Activated CD4-positive, alpha-beta T cell treated with anti-CD3 and anti-CD28 coated beads, Interleukin-2, amount 50 U/mL, for 24 hours (primary cell): Measurements from ENCODE around the gene AGPS.
"Not testable (repeated sequence)": the region's sequence is repeated elsewhere in the genome, so short reads cannot be mapped to it uniquely, and the experiment has no call there.

Experiments used
- DNase-seq, 2 donors: peaks; one replicate each; pipeline ENCODE4 v3.0.0-alpha.2; 2020; ENCODE audit warnings: low read depth in 1 of 2, low spot score in 1 of 2

Gene AGPS

DNA sequence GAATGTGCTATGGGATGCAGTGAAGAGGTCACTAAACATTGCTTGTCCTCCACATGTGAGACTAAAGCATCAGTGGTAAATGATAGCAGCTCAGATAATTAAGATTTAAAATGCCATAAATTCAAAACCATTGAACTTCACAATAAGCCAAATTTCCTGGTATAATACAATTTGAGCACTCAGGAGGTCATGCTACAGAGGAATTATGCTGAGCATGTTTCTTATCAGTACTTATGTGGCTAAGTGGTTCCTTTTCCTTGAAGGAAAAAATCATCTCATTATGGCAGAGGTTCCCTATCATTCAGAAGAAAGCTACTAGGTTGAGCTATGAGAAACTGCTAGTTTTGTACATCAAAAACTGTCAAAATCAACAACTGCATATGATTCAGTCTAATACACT, 156.6 kb downstream of the AGPS start:
- DNase-seq = no peak

DNA sequence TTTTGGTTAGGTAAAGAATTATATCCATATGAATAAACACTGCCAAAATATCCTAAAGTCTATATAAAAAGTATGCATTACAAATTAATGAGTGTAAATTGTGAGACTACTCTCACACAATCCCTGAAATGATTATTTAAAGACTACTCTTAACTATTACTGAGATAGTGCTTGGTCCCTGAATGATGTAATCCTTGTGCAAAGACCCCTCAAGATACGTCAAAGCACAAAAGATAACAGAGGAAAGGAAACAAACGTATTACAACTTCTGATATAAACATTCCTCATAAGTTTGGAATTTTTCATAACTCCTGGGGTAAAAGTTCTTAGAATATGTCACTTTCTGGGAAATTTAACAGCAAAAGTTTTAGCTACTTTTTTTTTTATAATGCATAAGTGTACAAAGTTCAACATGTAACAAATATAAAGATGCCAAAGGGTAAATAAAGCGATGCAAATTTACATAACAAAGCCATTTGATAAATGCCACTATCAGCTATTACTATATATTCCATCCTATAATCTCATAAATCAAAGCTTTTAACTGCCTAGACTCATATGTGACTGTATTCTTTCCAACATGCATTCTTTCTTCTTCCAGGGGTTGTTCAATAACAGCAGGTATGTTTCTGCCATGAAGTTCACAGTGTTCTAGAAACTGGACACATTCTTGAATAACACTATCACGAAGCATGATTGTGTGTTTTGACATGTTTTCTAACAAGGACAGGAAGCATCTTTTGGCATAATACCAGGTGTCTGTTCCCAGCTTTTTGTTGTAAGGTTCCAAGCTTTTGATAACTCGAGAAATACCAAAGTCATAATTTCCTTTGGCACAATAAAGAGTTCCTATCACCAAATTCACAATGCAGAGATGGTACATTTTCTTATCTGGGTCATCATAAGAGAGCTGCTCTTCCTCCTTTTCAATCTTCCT, 158.0 kb downstream of the AGPS start:
- no peak for DNase-seq

DNA sequence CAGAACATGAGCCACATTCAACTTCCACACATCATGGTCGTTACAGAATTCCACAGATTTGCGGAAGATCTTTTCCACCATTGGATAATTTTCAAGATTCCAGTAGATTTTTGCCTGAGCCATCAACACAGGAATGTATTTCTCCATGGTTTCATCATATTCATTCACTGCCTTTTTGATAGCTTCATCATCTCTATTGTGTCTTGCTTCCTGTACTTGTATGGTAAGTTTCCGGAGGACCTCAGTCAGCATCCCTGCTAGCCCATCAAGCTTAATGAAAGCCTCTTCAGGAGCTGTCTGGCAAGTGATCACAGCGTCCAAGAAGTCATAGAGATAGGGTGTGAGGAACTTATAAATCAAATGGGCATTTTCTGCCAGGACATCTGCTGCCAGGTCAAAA, 158.8 kb downstream of the AGPS start:
- not testable (repeated sequence) for DNase-seq

DNA sequence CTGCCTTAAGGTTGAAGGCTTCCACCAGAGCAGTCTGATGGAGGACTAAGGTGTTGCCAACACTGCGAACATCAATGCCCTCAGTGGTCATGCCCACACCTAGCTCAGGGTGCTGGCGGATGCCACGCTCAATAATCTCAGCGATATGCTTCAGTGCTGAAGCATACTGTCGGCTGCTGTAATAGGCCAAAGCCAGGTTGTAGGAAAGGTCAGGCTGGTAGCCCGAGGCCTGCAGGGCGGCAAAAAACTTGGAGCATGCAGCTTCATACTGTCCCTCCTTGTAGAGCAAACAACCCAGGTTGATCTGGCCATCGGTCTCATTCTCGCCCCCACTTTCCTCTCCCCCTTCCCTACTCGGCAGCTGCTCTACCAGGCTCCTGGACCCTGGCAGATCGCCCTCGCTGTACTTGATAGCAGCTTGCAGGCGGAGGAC, 159.4 kb downstream of the AGPS start:
- DNase-seq = no peak

DNA sequence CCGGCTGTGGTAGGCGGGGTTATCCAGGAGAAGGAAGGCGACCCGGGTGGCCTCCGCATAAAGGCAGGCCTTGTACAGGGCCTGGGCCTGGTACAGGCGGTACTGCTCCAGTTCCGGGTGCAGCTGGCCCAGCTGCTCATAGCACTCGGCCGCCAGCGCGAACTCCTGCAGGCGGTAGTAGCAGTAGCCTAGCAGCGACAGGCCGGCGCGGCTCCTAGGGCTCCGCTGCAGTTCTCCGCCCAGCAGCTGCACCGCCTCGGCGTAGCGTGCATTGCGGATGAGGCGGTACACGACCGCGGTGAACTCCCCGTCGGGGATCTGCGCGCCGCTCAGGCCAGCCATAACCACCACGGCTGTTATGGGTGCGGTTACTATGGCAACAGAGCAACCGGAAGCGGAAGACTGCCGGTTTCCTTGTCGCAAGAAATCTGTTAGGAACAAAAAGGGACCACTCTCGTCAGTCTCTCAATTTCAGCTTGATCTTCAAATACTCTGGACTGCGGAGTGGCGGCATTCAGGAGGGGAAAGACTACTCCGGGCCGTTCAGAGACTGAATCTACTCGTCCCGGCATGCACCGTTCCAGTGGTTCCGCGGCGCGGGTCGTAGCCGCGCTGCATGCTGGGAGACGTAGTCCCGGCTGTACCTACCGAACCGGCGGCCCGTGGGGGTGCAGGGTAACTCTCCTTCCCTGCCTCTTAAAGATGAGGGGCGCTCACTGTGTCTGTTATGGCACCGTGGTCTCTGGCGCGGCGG, 160.0 kb downstream of the AGPS start:
- DNase-seq = peak; percentile 78 to 86

DNA sequence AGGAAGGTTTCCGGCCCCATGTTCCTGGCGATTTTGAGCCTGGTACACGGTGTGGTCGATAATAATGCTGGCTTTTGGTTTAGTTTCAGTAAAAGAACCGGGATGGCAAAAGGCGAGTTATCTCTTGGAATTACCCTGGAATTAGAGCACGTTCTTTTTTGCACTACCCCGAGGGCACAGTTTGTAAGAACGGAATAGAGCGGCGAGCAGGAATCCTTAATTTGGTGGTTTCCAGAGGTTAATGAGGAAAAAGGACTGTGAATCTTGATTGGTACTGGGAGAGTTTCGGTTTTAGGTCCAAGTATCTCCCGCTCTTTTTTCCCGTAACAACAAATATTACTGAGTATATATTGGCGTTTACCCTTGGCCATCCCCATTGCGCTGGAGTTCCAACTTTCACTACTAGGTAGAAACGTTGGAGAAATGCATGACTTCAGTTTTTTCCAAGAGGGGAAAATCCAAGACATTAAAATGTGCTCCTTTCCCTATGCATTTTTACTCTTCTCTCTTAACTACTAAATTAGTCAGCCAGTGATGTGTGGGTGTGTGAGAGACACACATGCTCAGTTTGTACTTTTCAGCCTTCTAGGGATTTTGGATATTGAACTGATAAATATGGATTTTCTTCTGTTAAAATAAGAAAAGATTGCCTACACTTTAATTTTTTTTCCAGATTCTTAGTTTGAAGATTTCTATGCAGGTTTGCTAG, 160.8 kb downstream of the AGPS start:
- no peak for DNase-seq

DNA sequence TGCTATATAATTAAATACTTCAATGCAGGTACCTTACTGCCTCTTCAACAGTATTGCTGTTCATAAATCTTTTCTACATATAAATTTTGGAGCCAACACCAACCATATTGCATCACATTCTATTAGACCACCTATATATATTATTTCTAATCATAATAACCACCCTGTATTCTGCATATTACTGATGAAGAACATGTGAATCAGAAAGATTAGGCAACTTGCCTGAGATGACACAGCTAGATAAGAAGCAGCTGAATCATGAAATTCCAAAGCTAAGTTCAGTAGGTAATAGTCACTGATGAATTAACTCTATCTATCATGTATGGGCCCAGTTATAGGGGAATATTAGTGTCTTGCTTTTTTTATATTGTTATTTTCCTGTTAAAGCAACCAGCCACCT, 161.8 kb downstream of the AGPS start:
- no peak for DNase-seq

DNA sequence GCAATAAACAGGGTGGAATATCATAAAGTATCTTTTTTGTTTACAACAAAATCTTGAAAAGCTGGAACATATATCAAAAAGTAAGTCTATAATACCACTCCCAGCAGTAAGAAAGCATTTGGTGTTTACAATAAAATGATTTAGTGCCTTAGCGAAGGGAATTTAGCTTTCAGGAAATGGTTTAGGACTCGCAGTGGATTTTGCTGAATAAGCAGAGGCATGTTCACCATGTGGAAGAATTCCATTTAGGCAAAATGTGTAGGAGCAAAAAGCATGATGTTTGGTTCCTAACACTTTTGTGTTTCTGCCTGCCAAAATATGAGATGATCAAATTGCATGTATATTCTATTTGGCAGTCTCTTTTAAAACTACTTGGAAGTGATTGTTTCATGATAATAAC, 163.6 kb downstream of the AGPS start:
- no peak for DNase-seq

DNA sequence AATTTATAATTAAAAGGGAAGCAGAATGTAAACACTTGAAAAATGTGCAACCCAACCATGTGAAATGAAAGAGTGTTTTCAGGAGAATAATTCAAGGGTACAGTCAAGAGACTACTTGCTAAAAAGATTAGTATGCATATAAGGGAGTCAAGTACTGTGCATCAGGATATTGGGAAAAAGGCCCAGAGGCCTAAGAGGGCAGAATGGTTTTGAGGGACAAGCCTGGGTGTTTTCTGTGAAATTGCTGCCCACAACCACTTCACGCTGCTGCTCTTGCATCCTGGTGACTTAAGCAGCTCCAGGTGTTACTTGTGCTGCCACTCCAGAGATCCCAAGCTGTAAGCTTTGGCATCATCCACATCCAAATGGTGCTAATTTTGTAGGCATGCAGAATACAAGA, 165.2 kb downstream of the AGPS start:
- no peak for DNase-seq

DNA sequence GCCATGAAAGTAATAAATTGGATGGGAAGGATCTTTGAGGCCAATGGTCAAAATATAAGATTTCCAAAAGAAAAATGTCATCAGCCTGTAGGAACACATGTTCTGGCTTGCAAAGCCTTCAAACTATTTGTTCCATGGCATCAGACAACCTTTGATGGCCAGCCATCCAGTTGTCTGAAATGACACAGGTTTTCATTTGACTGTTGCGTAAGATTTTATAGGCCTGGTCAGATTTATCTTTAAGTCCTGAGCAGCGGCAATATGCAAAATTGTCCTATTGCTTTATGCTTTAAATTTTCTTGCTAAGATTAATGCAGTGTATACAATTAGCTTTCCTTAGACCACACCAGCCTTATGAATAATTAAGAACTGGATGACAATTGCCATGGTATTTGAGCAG, 167.1 kb downstream of the AGPS start:
- DNase-seq = no peak

DNA sequence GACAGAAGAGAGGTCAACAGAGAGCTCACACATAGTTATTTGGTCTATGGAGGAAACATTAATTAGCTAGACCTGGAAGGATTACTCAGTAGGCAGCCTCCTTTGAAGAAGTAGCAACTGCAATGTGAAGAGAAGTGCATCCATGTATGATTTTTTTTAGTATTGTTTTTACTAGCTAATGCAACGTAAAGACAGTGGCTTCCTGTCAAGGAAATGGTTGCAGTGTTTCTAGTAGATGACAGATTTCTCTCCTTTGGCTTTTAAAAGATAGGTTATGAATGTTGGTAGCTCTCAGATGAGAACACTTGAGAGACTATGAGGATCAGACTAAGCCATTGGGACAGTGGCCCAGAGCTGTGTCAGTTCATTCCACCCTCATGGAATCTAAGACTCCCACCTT, 175.8 kb downstream of the AGPS start:
- no peak for DNase-seq

DNA sequence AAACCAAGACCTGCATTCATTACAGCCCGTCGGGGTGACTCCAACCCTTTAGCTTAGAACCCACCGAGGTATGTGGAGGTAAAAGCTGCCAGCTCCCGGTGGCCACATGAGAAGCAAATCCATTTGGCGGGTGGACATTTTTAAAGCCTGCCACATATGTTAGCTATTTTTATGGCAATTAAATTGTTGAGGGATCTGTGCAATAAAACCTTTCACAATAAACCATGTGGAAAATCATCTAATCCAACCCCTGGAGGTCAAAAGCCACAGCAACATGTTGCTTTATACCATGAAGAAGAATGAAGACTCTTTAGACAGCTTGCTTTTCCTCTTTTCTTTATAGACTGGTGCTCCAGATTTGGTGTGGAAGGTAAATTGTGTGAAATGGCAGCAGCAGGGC, 176.3 kb downstream of the AGPS start:
- no peak for DNase-seq

DNA sequence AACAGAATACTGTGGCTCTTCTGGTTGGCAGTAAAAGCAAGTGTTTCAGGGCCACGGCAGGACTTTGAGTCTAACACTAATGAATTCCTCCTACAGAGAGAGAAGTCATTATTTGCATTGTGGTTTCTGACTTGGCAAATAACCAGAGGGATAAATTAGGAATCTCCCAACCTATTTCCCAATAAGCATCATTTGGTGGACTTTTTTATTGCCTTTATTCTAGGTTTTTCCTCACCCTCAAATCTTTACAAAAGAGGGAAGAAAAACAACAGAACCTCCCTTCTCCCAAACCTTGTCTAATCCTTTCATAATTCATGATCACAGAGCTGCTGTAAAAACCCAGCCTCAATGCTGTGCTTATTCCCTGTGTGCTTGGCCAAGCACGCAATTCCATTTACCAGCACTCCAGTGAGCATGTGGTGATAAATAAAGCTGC, 179.7 kb downstream of the AGPS start:
- no peak for DNase-seq

DNA sequence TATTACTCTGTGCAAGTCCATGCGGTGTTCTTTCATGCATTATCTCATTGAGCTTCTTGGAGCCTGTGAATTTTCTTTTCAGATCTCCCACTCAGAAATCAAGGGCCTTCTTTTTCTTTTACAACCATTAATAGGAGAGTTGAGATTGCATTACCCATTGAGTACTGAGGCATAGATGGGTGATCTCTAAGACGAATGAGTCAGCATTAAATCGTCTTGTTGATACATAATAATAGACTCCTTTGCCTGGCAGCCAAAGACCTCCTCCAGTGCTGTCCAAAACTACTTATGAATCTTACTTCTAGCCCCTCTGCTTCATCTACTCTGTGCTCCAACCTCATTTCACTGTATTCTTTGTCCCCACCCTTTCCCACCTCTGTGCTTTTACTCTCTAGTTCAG, 180.5 kb downstream of the AGPS start:
- DNase-seq = no peak

DNA sequence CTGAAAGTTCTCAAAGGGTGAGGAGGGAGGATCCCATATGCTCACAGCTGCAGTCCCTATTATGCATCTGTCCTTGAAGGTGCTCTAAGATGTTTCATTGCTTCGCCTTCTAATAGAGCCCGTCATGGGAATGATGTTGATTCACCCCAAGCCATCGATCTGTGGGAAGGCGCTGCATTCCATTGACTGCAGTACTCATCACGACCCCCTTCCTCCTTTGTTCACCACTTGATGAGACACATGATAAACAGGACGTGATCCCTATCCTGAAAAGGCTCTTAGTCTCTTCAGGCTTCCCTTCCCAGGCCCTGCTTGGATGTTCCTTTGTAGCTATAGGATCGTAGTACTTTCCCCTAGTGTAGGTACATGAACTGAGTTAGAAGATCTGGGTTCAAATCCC, 181.8 kb downstream of the AGPS start:
- no peak for DNase-seq

DNA sequence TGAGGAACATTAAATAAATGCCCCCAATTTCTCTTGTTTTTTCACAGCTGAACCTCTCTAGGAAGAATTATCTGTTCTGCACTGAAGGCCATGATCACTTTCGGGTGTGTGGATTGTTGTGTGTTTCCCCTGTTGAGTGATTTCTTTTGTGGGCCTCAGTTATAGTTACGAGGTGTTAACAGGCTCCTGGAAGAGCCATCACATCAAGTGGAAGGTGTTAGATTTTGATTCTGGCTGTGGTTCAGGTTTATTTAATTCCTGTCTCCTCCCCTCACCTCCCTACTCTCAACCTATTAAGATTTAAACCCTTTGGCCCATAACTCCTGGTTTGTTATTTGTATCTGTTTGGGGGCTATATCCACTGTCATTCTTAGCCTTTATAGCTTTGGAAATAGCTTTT, 182.8 kb downstream of the AGPS start:
- no peak for DNase-seq

DNA sequence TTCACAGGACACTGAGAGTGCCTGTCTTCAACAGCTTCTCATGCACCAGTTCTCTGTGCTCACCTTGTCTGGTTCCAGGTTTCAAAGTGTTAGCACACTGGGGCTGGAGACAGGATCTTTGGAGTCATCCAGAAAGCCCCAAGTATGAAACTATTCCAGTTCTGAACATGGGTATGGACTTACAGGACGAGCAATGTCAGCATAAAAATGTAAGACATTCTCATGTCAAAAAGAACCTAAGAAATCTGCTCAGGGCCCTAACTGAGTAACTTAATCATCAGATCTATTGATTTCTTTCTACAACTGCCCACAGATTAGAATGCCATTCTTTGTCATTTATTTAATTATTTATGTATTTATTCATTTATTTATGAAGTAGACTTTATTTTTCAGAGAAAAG, 184.5 kb downstream of the AGPS start:
- no peak for DNase-seq

DNA sequence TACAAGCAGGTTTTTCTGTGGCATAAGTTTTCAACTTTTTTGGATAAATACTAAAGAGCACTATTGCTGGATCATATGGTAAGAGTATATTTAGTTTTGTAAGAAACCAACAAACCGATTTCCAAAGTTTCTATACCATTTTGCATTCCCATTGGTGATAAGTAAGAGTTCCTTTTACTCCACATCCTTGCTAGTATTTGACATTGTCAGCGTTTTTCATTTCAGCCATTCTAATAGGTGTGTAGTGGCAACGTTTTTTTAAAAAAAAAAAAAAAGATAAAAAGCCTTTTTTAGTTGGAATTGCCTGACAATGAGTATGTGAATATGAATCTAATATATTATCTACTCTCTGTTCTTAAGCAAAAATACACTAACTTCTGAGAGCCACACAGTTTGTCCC, 185.9 kb downstream of the AGPS start:
- DNase-seq = no peak

DNA sequence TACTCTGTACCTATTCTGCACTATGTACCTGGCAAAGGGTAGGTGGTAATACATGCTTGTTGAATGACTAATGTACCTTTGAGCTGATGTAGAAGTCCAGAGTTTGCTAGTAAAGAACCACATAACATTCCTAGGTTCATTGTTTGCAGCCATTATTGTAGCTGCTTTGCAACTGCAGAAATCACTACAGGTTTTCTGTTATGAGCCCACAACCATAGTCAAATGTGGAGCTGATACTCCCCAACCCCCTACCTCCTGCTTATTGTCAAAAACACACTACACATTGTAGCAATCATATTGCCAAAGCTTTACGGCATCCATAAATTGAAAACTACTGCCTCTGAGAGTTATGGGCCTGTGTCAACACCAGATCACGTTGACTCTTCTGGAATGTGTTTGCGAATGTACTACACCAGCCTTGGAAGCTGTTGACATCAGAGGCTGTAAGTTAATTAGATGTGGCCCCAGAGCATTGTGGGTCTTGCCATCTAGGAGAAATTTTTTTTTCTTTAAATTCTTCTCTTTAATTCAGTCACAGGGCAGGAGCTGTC, 187.0 kb downstream of the AGPS start:
- no peak for DNase-seq

DNA sequence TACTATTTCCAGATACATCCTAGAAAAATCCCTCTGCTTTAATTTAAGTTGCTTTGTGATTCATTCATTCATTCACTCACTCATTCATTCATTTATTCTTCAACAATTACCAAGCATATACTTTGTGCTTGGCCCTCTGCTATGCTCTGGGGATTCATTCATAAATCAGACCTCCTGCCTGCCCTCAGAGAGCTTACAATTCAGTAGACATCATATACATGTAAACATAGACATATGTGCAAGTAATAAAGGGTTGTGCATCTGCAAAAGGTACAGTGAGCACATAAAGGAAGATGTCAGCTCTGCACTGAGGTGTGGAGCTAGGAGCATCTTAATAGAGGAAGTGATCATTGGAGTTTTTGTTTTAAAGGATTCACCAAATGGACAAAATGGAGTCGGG, 189.4 kb downstream of the AGPS start:
- DNase-seq = no peak

DNA sequence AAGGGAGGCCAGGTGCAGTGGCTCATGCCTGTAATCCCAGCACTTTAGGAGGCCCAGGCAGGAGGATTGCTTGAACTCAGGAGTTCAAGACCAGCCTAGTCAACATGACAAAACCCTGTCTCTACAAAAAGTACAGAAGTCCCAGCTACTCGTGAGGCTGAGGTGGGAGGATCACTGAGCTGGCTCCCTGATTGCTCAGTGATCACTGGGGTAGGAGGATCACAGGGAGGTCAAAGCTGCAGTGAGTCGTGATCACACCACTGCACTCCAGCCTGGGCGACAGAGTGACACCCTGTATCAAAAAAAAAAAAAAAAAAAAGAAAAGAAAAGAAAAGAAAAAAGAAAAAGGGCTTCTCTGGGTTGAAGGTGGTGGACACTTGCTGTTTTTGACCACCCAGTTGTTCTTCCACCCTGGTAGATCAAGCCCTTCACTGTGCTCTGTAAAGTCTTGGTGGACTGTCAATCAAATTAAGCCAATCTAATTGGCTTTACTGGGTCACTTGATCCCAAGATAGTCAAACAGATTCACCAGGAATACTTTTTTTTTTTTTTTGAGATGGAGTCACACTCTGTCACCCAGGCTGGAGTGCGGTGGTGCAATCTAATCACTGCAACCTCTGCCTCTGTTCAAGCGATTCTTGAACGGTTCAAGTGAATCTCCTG, 191.6 kb downstream of the AGPS start:
- no peak for DNase-seq
